DMS 273 (cell line): ENCODE data around the gene BICRAL.
"Not testable (repeated sequence)": the region's sequence is repeated elsewhere in the genome, so short reads cannot be mapped to it uniquely, and the experiment has no call there.

Source experiments
- DNase-seq: peaks from one replicate; lab custom pipeline; 2025; ENCODE audit not compliant: unreplicated experiment; lab: John Stamatoyannopoulos, UW

BICRAL gene

GRCh38 chr6:42791706-42792320, 10.0 kb downstream of the BICRAL start:
- DNase-seq = no peak

- DNase-seq = no peak
Measured at GRCh38 chr6:42795651-42796050, 13.8 kb downstream of the BICRAL start.

GRCh38 chr6:42796171-42796570, 14.3 kb downstream of the BICRAL start:
- DNase-seq = no peak

GRCh38 chr6:42797696-42798095, 15.8 kb downstream of the BICRAL start:
- not testable (repeated sequence) for DNase-seq

- DNase-seq = no peak
Measured at GRCh38 chr6:42805297-42805861, 23.5 kb downstream of the BICRAL start.

GRCh38 chr6:42806359-42806758, 24.5 kb downstream of the BICRAL start:
- DNase-seq = not testable (repeated sequence)

- DNase-seq = no peak
Measured at GRCh38 chr6:42808492-42809483, 26.9 kb downstream of the BICRAL start.

- no peak for DNase-seq
Measured at GRCh38 chr6:42813074-42813645, 31.3 kb downstream of the BICRAL start.

GRCh38 chr6:42813906-42814444, 32.1 kb downstream of the BICRAL start:
- no peak for DNase-seq

GRCh38 chr6:42815726-42816125, 33.9 kb downstream of the BICRAL start:
- not testable (repeated sequence) for DNase-seq

- no peak for DNase-seq
Measured at GRCh38 chr6:42817907-42818306, 36.1 kb downstream of the BICRAL start.

- no peak for DNase-seq
Measured at GRCh38 chr6:42818416-42818815, 36.6 kb downstream of the BICRAL start.

GRCh38 chr6:42818878-42819277, 37.0 kb downstream of the BICRAL start:
- DNase-seq = no peak

- peak; percentile 41 for DNase-seq
Measured at GRCh38 chr6:42819803-42820511, 38.1 kb downstream of the BICRAL start.

GRCh38 chr6:42820512-42821340, 38.9 kb downstream of the BICRAL start:
- DNase-seq = no peak

- no peak for DNase-seq
Measured at GRCh38 chr6:42821341-42821668, 39.5 kb downstream of the BICRAL start.

- DNase-seq = no peak
Measured at GRCh38 chr6:42821846-42822245, 40.0 kb downstream of the BICRAL start.

GRCh38 chr6:42829561-42830092, 47.8 kb downstream of the BICRAL start:
- DNase-seq = no peak

- no peak for DNase-seq
Measured at GRCh38 chr6:42831237-42831636, 49.4 kb downstream of the BICRAL start.

- no peak for DNase-seq
Measured at GRCh38 chr6:42834056-42834455, 52.2 kb downstream of the BICRAL start.
